HG02938 (cell line): ENCODE data around the gene CACNA2D3.
"Not testable (repeated sequence)": the region's sequence is repeated elsewhere in the genome, so short reads cannot be mapped to it uniquely, and the experiment has no call there.

Experiments
- ATAC-seq: cut with Tn5 transposase; IDR thresholded peaks from one replicate; pipeline ENCODE4 v1.9.1; 2021; ENCODE audit warnings: mild to moderate bottlenecking, moderate library complexity; ENCODE audit not compliant: unreplicated experiment

The CACNA2D3 gene

DNA sequence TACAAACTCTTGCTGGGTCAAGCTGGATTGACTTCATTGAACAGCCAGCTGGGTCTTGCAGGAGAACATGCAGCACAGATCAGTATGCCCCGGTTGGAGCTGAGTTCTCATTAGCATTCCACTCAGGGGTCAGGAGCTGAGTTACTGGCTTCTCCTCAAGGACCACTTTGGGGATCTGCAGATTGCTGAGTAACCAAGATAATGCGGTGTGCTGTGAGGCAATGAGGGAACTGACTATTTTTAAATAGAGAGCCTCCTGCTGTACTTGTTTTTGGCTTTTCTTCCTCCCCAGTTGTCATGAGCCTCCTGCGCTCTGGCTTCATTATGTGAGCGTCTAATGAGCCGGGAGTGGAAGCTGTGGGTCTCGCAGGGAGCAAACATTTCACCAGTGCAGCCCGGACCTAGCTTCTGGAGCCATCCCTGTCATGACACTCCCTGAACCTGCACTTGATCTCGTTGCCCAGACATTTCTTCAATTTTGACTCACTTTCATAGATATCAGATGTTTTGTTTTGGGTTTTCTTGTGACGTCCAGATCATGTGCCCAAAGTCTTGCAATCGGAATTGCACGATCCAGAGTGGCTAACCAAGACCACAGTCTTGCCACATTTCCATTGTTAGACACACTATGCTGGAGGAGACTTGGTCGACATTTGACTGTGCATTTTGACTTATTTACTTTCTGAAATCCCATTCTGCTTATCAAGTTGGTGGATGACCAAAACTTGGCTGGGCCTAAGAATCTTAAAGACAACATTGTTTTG lies 478.3 kb downstream of the CACNA2D3 start:
- ATAC-seq, result no peak

DNA sequence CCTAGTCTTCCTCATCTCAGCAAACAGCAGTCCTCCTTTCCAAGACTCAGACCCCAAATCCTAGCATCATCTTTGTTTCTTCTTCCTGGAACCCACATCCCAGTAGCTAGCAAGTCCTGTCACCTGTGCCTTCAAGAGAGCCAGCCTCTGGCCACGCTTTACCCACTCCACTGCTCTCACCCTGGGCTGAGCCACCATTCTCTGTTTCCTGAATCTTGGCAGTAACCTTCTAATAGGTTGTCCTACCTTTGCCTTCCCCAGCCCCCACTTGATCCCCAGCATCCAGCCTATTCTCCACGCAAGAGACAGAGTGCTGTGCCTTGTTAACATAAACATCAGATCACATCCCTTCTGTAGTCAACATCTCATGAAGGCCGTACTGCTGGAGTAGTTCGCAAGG lies 482.1 kb downstream of the CACNA2D3 start:
- no peak for ATAC-seq

DNA sequence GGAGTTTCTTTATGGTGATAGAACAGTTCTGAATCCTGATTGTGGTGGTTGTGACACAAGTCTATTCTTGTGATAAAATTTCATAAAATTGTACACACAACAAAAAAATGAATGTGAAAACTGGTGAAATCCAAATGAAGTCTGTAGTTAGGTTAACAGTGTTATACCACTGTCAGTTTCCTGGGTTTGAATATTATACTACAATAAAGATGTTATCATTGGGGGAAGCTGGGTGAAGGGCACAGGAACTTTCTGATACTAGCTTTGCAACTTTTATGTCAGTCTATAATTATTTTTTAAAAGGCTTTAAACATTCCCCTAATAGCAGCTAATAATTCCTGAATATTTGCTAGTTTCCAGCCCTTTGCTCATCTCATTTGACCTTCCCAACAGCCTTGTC lies 485.7 kb downstream of the CACNA2D3 start:
- no peak for ATAC-seq

DNA sequence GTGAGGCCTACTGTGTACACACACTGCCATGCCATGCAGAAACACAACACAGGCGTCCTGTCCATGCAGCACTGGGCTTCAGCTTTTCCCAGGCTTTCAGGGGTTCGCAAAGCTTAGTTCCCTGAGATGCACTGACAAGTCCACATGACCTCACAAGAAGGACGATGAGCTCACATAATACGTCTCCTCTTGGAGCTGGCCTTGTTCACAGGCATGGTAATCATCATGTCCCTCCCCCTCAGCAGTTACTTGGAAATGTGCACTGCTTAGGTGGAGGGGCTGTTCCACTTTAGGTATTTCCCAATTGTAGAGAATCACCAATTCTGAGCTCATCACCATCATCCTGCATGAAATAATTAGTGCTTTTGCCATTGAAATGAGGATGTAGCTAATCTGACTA lies 496.7 kb downstream of the CACNA2D3 start:
- ATAC-seq, result no peak

DNA sequence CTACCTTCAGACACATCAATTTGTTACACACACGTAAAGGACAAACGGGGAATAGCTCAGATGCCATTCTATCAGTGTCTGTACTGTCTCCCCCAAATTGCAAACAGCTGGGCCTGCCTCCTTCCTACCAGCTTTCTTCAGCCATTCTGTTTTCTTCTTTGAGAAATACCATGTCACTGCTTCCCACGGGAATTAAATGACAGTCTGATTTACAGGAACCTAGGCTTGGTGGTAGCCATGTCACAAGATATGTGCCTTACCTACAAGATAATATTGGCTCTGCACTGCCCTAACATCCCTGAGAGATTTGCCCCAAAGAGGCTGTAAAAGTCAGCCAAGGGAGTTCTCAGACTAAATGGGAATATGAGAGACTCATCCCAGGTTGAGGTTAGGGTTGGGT lies 497.2 kb downstream of the CACNA2D3 start:
- ATAC-seq, result no peak

DNA sequence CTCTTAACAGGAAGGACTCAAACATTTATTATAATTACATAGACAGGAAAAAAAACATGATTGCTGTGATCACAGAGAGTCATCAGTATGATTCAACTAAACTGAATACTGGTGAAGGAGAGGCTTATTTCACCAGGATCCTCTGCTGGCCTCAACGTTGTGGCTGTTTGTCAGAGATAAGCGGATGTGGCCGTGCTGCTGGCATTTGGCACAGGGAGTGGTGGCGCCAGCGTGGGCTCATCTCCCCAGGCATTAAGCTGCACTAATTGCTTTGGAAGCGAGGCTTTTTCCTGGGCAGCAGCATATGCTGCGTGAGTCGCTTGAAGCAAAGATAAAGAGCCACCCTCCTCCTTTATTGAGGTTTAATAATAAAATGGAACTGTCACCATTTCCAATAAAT lies 498.8 kb downstream of the CACNA2D3 start:
- ATAC-seq, result no peak

DNA sequence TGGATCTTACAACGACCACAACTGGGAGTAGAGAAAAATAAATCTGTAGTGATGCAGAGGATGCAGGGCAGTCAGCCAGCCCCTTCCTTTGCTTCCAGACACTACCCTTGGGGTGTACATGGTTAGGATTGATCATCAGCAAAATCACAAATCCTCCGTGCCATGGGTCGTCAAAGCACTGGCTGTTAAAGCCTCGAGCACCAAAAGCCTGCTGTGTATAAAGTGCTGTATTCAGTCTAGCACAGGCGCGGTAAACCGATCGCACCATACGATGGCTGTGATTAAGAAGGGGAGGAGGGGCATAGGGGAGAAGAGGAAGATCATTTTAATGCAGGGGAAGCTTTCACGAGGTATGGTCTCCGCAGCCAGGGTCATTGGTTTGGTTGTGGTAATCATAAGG lies 500.3 kb downstream of the CACNA2D3 start:
- ATAC-seq, result no peak

DNA sequence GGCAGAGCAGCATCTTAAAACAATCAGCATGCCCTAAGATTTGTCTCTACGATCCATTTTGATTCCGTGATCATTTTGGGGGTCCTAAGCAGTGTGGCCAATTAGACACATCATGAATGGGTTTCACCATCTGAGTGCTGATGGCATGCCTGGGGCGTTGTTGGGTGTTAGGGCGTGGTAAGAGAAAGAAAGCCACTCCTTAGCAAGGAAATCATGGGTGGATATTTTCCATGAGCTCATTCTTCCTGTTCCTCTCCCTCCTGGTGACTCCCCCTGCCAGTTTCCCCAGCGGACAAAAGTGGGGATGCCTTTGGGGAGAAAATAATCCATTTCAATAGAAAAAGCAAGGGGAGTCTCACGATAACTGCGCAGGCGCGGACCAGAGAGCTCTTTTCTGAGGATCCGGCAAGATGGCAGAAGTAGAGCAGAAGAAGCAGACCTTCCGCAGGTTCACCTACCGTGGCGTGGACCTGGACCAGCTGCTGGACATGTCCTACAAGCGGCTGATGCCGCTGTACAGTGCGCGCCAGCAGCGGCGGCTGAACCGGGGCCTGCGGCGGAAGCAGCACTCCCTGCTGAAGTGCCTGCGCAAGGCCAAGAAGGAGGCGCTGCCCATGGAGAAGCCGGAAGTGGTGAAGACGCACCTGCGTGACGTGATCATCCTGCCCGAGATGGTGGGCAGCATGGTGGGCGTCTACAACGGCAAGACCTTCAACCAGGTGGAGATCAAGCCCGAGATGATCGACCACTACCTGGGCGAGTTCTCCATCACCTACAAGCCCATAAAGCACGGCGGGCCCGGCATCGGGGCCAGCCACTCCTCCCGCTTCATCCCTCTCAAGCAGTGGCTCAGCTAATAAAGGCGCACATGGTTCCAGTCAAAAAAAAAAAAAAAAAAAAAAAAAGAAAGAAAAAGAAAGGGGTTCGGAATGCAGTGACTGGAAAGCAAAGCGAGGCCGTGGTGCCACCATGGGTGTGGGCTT lies 503.7 kb downstream of the CACNA2D3 start:
- ATAC-seq, result no peak

DNA sequence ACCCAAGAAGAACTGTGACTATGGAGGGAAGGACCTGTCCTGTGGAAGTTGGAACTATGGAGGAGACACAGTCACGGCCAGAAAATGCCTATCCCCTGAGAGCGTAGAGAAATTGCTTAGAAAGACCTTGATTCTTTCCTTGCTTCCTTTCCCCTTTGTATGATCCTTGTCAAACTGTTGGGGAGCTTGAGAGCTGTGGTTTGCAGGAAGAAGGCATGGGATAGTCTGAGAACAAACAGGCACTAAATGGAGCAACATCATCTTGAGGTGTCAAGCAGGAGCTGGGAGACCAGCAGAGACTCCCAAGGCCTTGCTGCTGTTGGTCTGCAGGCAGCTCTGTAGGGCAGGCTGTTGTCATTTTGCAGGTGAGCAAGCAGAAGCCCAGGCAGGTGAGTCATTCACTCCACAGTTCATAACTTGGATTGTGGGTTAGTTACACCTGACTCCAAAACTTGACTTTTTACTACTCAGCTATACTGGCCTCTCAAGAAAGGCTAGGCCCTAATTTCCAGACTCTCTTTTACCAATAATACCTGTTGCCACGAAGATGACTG lies 506.6 kb downstream of the CACNA2D3 start:
- ATAC-seq, result no peak

DNA sequence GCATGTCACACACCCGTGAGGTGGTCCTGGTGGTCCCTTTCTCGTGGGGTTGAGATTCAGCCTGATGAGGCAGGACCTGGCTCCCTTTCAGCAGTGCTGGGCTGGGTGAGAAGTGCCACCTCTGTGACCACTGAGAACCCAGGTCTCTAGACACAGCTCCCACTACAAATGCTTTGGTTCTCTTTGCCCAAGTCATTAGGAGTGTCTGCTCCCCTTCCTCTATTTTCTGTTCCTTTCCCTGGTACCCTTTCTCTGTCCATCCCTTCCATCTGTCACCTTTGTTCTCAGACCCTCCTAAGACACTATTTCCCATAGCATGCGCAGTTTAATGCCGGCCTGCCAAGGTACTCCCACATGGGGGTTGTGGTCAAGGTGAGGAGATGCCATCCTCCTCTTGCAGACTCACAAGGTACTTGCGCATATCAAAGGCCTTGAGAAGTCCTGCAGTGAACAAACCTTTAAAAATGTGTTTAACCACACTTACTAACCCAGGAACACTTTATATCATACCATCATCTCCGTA lies 507.8 kb downstream of the CACNA2D3 start:
- no peak for ATAC-seq

DNA sequence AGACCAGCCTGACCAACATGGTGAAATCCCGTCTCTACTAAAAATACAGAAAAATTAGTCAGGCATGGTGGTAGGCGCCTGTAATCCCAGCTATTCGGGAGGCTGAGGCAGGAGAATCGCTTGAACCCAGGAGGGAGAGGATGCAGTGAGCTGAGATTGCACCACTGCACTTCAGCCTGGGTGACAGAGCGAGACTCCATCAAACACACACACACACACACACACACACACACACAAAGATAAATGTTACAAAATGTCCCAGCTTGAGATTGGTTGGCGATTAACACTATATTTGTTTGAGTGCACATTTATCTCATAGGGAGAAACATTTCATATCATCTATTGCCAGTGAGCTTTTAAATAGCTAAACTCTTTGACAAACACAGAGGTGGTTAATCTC lies 508.6 kb downstream of the CACNA2D3 start:
- ATAC-seq, result not testable (repeated sequence)

DNA sequence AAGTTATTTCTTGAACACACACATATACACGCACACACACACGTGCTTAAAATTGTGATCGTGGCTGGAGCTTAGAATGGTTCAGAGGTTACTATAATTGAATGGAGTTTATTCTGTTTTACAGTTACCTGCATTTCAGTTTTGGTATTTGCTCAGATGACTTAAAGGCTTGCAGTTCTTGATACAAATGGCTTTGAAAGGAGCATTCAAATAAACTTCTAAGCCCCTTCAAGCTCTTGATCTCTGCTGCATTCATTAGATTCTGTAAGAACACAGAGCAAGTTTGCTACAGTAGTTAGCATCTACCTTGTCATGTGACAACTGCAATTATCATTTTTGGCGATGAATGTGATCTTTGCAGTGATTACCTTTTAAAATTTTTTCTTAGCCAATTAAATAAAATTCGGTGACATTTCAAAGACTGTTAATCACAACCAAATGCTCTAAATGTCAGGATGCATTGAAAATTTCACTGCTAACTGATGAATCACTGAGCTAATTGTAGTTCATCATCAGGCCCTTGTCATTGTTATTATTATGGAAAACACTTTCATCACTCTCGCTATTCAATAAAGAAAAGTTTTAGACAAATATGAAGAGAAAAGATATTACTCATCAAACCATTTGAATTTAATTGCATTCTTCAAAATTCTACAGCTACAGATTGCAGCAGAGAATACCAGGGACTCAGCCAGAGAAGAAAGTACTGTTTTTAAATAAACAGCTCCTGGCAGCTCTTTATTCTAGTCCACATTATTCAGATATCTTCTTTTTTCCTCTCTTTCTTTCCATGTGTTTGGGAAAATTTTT lies 509.4 kb downstream of the CACNA2D3 start:
- ATAC-seq, result no peak

DNA sequence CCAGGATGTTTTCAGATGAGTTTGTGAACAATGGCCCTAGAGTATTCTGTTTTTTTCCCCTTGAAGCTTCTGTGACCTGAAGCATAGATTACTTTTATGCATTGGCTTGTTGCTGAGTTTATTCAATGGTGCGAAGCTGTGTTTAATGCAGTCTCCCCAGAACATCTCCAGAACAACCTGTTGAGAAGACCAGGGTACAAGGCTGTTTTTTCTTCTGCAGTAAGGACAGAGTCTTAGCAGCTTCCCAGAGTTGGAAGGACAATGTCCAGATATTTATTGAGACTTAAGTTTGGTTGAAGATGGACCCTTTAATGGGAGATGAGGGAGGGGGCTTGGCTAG lies 509.9 kb downstream of the CACNA2D3 start:
- ATAC-seq, result no peak

DNA sequence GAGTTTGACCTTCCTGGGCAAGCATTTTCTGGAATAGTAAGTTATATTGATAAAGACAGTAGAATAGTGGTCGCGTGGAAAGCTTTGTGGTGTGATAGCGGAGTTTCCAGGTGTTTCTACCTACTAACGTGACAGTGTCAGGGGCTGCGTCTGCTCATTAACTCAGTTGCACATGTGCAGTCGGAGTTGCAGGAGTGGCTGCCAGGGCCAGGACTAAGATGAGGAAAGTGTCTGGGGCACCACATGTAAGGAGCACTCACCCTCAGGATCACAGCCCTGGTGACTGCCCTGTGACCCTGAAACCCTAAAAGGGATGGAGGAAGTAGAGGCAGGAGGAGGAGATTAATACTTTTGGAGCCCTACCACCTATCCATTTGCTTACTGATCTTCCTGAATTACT lies 510.5 kb downstream of the CACNA2D3 start:
- no peak for ATAC-seq

DNA sequence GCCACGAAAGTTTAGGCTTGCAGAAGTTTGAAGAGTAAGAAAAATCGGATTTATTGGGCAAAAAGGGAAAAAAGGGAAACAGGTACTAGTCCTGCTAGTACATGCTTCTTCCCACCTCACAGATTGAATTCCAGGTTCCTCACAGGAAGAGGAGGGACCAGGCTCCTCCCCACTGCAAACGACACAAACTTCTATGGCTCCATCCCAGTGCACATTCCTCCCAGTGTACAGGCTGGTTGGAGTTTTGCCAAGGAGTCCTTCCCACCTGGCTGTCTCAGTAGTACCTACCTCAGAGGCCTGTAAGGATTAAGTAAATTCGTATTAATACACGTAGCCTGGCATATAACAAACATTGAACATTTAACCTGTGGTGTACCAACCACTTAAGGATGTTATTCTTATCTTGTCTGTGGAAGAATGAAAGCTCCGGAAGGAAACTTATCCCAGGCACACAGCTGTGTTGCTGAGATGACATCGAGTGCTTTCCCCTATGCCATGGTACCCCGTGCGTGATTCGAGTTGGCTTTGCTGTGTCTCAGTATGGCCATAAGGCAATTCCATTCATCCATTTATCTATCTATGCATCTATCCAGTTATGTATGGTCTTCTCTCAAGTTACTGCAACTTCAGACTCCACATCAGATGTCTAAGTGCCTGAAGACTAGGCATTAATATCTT lies 511.2 kb downstream of the CACNA2D3 start:
- no peak for ATAC-seq

DNA sequence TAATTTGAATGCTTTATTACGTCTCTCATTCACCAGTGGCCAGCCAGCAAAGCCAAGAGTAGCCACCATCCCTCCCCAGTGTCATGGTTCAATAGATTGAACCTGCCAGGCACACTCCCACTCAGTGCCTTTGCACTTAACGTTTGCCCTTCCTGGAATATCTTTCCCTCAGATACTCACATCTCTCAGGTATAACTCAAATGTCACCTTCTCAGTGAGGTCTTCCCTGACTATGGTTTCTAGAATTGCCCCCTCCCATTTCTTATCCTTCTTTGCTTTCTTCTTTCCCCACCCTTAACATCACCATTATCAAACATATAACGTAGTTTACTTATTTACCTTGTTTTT lies 511.7 kb downstream of the CACNA2D3 start:
- no peak for ATAC-seq

DNA sequence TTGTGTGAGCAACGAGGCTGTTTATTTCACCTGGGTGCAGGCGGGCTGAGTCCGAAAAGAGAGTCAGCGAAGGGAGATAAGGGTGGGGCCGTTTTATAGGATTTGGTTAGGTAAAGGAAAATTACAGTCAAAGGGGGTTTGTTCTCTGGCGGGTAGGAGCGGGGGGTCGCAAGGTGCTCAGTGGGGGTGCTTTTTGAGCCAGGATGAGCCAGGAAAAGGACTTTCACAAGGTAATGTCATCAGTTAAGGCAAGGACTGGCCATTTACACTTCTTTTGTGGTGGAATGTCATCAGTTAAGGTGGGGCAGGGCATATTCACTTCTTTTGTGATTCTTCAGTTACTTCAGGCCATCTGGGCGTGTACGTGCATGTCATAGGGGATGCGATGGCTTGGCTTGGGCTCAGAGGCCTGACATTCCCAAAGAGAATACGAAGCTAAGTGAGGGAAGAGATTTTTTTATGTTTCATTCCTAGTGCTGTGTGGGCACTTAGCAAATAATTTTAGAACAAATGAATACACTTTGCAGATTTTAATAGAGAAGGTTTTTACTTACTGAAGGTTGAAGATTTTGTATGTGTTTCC lies 517.5 kb downstream of the CACNA2D3 start:
- ATAC-seq, result not testable (repeated sequence)

DNA sequence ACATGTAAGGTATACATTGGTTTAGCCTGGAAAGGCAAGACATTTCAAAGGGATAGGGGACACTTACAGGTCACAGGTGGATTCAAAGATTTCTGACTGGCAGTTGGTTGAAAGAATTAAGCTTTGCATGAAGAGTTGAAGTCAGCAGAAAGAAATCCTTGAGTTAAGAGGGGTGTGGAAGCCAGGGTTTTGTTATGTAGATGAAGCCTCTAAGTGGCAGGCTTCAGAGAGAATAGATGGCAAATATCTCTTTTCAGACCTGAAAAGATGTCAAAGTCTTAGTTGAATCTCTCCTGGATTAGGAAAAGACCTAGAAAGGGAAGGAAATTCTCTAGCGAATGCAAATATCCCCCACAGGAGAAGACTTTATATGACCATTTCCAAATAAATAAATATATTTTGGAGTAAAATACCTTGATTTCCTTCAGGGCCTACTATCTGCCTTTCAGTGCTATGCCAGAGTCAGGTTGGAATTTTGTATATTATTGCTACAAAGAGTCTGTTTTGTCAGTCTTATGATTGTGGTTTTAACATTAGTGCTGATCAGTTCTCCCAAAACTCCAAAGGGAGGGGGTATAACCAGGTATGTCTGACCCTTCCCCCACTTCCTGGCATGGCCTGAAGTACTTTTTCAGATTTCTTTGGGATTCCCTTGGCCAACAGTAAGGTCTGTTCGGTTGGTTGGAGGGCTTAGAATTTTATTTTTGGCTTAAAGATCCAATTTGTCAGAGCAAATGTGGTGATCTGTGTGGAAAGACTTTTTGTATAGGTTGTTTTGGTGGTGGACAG lies 519.1 kb downstream of the CACNA2D3 start:
- no peak for ATAC-seq

DNA sequence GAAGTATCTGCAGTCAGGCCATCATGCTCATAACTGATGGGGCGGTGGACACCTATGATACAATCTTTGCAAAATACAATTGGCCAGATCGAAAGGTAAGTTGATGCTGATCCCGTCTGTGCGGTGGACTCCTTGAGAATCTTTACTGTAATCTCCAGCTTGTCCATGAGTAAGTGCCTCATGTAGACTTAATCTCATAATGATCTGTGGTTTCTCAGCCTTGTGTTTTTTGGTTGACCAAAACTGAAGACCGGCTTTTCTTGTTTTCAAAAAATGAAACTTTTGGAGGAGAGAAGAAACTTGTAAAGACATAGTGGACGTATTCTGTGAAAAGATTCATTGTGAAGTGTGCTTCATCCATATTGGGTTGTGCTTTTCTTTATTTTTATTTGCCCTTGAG lies 519.8 kb downstream of the CACNA2D3 start:
- ATAC-seq, result no peak
